ENCODE results near the gene ASPSCR1. TPM values are rescaled to one million over a fixed set of nuclear protein-coding genes. Genes with fewer than 3 reads are reported as not detected.

The ASPSCR1 gene
- total RNA-seq, 6 donors from 2014 or later = 26.0 to 96.4 (median 56.1) TPM

- 84 to 89% methylated on average over 6 to 11 of the region's 12 CpGs for WGBS, 2 donors
- H3K27me3 ChIP-seq = no peaks in the 10 kb centered on the region
- TF ChIP-seq POLR2A (IDR thresholded peaks at IDR 0.05) (no peak), POLR2AphosphoS5 (IDR thresholded peaks at IDR 0.05) (no peak), EP300 (IDR thresholded peaks at IDR 0.05) (no peak), CTCF (IDR thresholded peaks at IDR 0.05) (no peak)
- peak in 1 of 2 donors; percentile 33 for DNase-seq
- no peaks in the 10 kb centered on the region for H3K9me3 ChIP-seq
- no peaks in the 10 kb centered on the region for H3K36me3 ChIP-seq
- H3K27ac ChIP-seq = no peak overlapping the region
- no peak overlapping the region for H3K4me3 ChIP-seq
- H3K4me1 ChIP-seq = peaks cover 17 to 36% (median 21%) of the 10 kb centered on the region in 4 donors
- no peak for ATAC-seq (ENCODE audit: low FRiP score in 2 of 2)
Observed at GRCh38 chr17:81968850-81969812, 8.3 kb upstream of the ASPSCR1 start.

- no peak for ATAC-seq (ENCODE audit: low FRiP score in 2 of 2)
Observed at GRCh38 chr17:81973432-81973831, 4.0 kb upstream of the ASPSCR1 start.

GRCh38 chr17:81976332-81977210 is 858 bp upstream of the ASPSCR1 start:
- TF ChIP-seq POLR2AphosphoS5 (IDR thresholded peaks at IDR 0.05) = no peak
- TF ChIP-seq EP300 (IDR thresholded peaks at IDR 0.05) = no peak
- TF ChIP-seq CTCF (IDR thresholded peaks at IDR 0.05) = no peak
- TF ChIP-seq POLR2A (IDR thresholded peaks at IDR 0.05) = no peak
- Histone ChIP-seq H3K4me1 (peaks cover 13 to 42% (median 26%) of the 10 kb centered on the region in 4 donors), H3K27me3 (no peaks in the 10 kb centered on the region), H3K9me3 (no peaks in the 10 kb centered on the region), H3K36me3 (peaks cover 0 to 6% (median 0%) of the 10 kb centered on the region in 4 donors), H3K27ac (peak overlapping the region; percentile 93 to 99 (median 94)), H3K4me3 (peak overlapping the region; percentile 46 to 95 (median 86))
- ATAC-seq (ENCODE audit: low FRiP score in 2 of 2) (peak; percentile 1 to 21), DNase-seq (peak; percentile 85 to 88)
- 16 to 46% methylated on average over 11 to 26 of the region's 30 CpGs for WGBS, 2 donors

More at GRCh38 chr17:81973432-81973831, 4.0 kb upstream of the ASPSCR1 start:
- H3K4me1 ChIP-seq = peaks cover 8 to 20% (median 13%) of the 10 kb centered on the region in 4 donors
- no peaks in the 10 kb centered on the region for H3K9me3 ChIP-seq
- no peak for DNase-seq
- H3K27me3 ChIP-seq = no peaks in the 10 kb centered on the region
- TF ChIP-seq EP300 (IDR thresholded peaks at IDR 0.05) = no peak
- no peak for TF ChIP-seq CTCF (IDR thresholded peaks at IDR 0.05)
- TF ChIP-seq POLR2A (IDR thresholded peaks at IDR 0.05) = no peak
- TF ChIP-seq POLR2AphosphoS5 (IDR thresholded peaks at IDR 0.05) = no peak
- no peak overlapping the region for H3K4me3 ChIP-seq
- no peak overlapping the region for H3K27ac ChIP-seq
- H3K36me3 ChIP-seq = no peaks in the 10 kb centered on the region

- ATAC-seq (ENCODE audit: low FRiP score in 2 of 2) (no peak), DNase-seq (peak in 1 of 2 donors; percentile 79)
- Histone ChIP-seq H3K9me3 (no peaks in the 10 kb centered on the region), H3K27me3 (no peaks in the 10 kb centered on the region), H3K36me3 (peaks cover 0 to 13% (median 5%) of the 10 kb centered on the region in 4 donors), H3K27ac (peak overlapping the region in 1 of 4 donors; percentile 93), H3K4me1 (peaks cover 13 to 42% (median 26%) of the 10 kb centered on the region in 4 donors), H3K4me3 (peak overlapping the region in 3 of 4 donors; percentile 83 to 95 (median 89))
- WGBS, 2 donors = 90 to 92% methylated on average over 23 to 27 of the region's 27 CpGs
- TF ChIP-seq POLR2A (IDR thresholded peaks at IDR 0.05) (no peak), POLR2AphosphoS5 (IDR thresholded peaks at IDR 0.05) (no peak), EP300 (IDR thresholded peaks at IDR 0.05) (no peak), CTCF (IDR thresholded peaks at IDR 0.05) (no peak)
Observed at GRCh38 chr17:81978524-81979298, 1.3 kb downstream of the ASPSCR1 start.

All from upper lobe of left lung (tissue), 6 donors.